ENCODE measurements around the gene CDHR1. TPM values are rescaled to one million over a fixed set of nuclear protein-coding genes. Genes with fewer than 3 reads are reported as not detected.

Gene CDHR1
- total and polyA plus RNA-seq, 11 donors, result 0.07 to 1.3 (median 0.35) TPM; not detected in 1

DNA sequence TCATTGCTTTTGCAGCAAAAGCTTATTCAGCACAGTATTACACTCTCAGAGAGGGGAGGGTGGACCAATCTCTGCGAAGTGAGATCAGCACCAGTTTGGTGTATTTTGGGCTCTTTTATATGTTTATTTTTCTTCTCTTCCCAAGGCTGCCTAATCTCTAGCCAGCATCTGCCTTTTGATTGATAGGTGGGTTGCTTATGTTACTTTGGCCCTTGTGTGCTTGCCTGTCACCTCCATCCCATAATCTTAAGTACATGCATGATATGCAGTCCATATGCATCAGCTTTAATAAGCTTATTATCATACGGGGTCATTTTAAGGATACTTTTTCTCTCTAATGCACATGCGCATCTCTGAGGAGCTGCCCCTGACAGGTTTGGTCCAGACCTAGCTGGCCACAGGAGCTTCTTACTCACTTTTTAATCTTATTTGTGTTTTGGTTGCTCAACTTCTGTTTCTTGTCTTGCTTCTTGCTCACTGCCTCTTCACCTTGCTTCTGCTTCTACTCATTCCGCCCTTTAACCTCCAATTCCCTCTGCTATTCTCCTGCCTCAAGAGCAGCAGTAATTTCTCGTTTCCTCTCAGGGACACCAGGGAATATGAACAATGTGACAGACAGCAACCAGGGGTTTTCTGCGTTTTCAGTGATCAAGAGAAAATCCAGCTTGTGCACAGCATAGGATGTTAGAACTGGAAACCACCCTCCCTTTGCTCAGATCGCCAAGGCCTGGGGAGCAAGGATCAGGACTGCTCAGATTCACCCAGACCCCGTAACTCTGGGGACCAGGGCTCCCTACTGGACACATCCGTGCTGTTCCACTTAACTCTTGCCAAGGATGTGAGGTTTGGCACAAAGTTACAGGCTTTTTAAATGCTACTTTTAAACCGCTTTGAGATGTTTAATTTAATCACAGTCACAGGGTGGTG, 60.5 kb downstream of the CDHR1 start:
- Histone ChIP-seq H3K9me3 (peaks cover 0 to 6% (median 0%) of the 10 kb centered on the region in 12 donors), H3K4me1 (peaks cover 0 to 8% (median 0%) of the 10 kb centered on the region in 12 donors), H3K27ac (no peak overlapping the region), H3K27me3 (peaks cover 0 to 27% (median 3%) of the 10 kb centered on the region in 9 donors), H3K36me3 (no peaks in the 10 kb centered on the region), H3K4me3 (no peak overlapping the region)
- no peak for ATAC-seq
- DNase-seq, result no peak
- no peak for TF ChIP-seq POLR2A (IDR thresholded peaks at IDR 0.05)
- TF ChIP-seq, protein P1, sequence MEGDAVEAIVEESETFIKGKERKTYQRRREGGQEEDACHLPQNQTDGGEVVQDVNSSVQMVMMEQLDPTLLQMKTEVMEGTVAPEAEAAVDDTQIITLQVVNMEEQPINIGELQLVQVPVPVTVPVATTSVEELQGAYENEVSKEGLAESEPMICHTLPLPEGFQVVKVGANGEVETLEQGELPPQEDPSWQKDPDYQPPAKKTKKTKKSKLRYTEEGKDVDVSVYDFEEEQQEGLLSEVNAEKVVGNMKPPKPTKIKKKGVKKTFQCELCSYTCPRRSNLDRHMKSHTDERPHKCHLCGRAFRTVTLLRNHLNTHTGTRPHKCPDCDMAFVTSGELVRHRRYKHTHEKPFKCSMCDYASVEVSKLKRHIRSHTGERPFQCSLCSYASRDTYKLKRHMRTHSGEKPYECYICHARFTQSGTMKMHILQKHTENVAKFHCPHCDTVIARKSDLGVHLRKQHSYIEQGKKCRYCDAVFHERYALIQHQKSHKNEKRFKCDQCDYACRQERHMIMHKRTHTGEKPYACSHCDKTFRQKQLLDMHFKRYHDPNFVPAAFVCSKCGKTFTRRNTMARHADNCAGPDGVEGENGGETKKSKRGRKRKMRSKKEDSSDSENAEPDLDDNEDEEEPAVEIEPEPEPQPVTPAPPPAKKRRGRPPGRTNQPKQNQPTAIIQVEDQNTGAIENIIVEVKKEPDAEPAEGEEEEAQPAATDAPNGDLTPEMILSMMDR (IDR thresholded peaks at IDR 0.05), result no peak
- 46 to 58% (median 56%) methylated on average over 10 of the region's 10 CpGs for WGBS, 4 donors
- intact Hi-C loops (cut with DNase I), result no loop called here

DNA sequence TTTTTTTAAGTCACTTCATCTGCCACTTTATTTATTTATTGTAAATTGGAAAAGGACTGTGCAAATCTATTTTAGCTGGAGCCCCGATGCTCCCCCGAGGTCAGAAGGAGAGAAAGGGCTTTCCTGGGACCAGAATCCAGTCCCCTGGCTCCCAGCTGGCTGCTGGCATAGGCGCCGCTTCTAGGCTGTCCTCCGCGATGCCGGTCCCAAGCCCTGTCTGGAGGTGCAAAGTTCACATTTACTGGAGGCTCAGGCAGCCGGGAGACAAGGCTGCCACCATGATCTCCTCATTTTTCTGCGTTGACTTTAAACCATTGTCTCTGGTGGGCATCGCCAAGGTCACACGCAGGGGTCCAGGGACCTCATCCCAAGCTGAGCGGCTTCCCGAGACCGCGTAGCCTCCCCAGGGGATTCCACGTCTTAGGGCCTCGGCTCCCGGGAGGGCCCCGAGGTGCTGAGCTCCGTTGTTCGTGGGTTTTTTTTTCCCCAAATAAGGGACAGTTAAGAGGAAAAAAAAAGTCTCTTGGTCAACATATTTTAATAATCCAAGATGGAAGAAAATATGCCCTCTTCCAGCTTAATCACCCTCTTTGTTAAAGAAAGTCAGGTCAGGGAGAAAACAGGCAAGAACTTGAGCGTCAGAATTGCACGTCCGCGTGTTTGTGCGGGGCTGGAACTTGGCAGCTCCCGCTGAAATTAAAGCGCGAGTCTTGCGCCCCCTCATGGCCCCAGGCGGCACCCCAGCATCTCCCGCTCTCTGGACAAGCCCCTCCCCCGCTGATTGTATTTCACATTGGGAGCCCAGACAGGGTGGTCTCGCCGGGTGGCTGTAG, 62.4 kb downstream of the CDHR1 start:
- Histone ChIP-seq H3K36me3 (no peaks in the 10 kb centered on the region), H3K4me3 (no peak overlapping the region), H3K9me3 (peaks cover 0 to under 1% (median 0%) of the 10 kb centered on the region in 12 donors), H3K27ac (no peak overlapping the region), H3K4me1 (peaks cover 0 to 8% (median 0%) of the 10 kb centered on the region in 12 donors), H3K27me3 (peaks cover 0 to 27% (median under 1%) of the 10 kb centered on the region in 9 donors)
- ATAC-seq, result peak in 3 of 4 donors; percentile 60 to 84 (median 79)
- TF ChIP-seq, protein P1 (IDR thresholded peaks at IDR 0.05), result peak; percentile 46 to 67 (median 58)
- no peak for TF ChIP-seq POLR2A (IDR thresholded peaks at IDR 0.05)
- peak in 4 of 5 donors; percentile 44 to 75 (median 64) for DNase-seq
- 32 to 42% (median 38%) methylated on average over 31 to 35 of the region's 35 CpGs for WGBS, 4 donors
- intact Hi-C loops (cut with DNase I), result no loop called here

DNA sequence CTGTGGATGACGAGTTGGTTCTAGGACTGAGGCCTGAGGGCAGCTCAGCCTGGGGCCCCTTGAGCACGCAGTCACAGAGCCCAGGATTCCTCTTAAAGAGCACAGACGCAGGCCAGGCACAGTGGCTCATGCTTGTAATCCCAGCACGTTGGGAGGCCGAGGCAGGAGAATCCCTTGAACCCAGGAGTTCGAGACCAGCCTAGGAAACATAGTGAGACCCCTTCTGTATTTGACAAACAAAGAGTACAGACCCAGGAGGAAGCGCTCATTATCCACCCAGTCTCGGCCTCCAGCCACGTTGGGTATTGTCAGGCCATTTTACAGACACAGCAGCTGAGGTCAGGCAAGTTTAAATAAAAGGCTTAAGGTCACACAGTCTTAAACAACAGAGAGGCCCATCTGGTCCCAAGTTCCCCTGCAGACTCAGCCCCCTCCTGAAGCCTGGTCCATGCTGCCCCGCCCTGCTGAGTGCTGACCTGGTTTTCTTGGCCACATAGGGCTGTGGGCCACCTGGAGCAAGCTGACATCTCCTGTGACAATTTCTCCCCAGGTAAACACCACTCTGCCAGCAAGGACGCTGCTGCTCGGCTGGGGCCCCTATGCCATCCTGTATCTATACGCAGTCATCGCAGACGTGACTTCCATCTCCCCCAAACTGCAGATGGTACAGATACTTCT, 63.1 kb downstream of the CDHR1 start:
- ATAC-seq (no peak), DNase-seq (no peak)
- Histone ChIP-seq H3K36me3 (no peaks in the 10 kb centered on the region), H3K4me3 (no peak overlapping the region), H3K9me3 (no peaks in the 10 kb centered on the region), H3K27ac (no peak overlapping the region), H3K4me1 (peaks cover 0 to 8% (median 0%) of the 10 kb centered on the region in 12 donors), H3K27me3 (peaks cover 0 to 27% (median 0%) of the 10 kb centered on the region in 9 donors)
- 73 to 79% (median 77%) methylated on average over 15 of the region's 15 CpGs for WGBS, 4 donors
- intact Hi-C loops (cut with DNase I), result no loop called here
- no peak for TF ChIP-seq POLR2A (IDR thresholded peaks at IDR 0.05)
- TF ChIP-seq, protein P1 (IDR thresholded peaks at IDR 0.05), result no peak

Measured in heart left ventricle (tissue), 16 donors.